ENCODE results near the gene MED19. TPM values are rescaled to one million over a fixed set of nuclear protein-coding genes. Genes with fewer than 3 reads are reported as not detected.

Gene MED19
- polyA plus RNA-seq, 3 donors: 7.1 to 11.3 (median 9.2) TPM

DNA sequence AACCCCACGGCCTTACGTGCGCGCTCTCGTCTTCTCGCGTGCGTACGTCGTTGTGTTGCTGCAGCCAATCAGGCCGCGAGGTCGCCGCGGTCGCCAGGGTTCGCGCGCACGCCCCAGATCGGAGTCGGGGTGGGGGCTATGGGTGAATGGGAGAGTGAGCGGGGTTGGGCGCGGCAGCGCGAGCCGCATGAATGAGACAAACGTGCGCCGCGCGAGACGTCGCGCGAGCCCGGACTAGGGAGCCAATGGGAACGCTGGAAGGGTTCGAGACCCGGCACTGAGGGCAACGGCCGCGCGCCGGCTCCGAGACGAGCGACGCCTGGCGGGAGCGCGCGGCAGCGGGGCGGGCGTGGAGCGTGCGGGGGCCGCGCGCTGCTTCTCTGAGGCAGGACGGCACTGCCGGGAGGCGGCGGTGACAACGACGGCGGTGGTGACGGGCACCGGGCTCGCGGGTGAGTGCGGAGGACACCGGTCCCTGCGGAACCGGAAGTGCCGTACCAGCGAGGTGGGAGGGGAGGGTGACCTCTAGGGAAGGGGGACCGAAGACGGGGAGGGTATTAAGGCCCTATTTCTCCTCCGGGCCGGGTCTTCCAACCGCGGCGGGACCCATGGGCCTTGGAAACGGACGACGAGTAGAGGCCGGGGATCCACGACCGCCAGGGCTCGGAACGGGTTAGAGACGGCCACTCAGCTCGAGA lies 44.1 kb downstream of the MED19 start, which contains the start of gene ZDHHC5:
TSS of gene ZDHHC5 (plus strand) at position 379 of the 698 bp plus-strand sequence. CDS start 4,977 bp downstream, outside the sequence.
- H3K27me3 Mint-ChIP-seq (ENCODE audit: low read depth in 3 of 3): no peaks in the 10 kb centered on the region
- Histone ChIP-seq H3K4me2 (replicated peaks; ENCODE audit: extremely low read depth, low read length, poor library complexity, severe bottlenecking) (peak within 1 kb of the TSS; percentile 90), H3K4me1 (ENCODE audit: control insufficient read depth in 1 of 2, insufficient read depth in 2 of 2, low read length in 2 of 2) (peaks cover 22 to 28% of the 10 kb centered on the region in 2 donors), H3K27me3 (ENCODE audit: control insufficient read depth in 2 of 2, insufficient read depth in 2 of 2, low read length in 2 of 2) (no peaks in the 10 kb centered on the region), H4K20me1 (ENCODE audit: insufficient read depth, low read length) (peaks cover 46% of the 10 kb centered on the region), H3K9me3 (replicated peaks in 1 of 2; ENCODE audit: control insufficient read depth in 1 of 2, insufficient read depth in 1 of 2, low read length in 2 of 2) (no peaks in the 10 kb centered on the region), H3K4me3 (replicated peaks in 1 of 3; ENCODE audit: low read depth in 2 of 3, low read length in 3 of 3) (peak within 1 kb of the TSS; percentile 74 to 99 (median 90)), H3K36me3 (replicated peaks in 1 of 2; ENCODE audit: control insufficient read depth in 1 of 2, insufficient read depth in 2 of 2, low read length in 2 of 2) (peaks cover 15 to 21% of the 10 kb centered on the region in 2 donors), H3K27ac (ENCODE audit: low read depth in 1 of 2, low read length in 2 of 2) (peak within 1 kb of the TSS; percentile 98 to 99), H3K79me2 (ENCODE audit: insufficient read depth, low read length) (peaks cover 49% of the 10 kb centered on the region), H2AFZ (ENCODE audit: insufficient read depth, low read depth, low read length, poor library complexity, severe bottlenecking) (peak within 1 kb of the TSS; percentile 96), H3K9ac (ENCODE audit: insufficient read depth, low read length, poor library complexity, severe bottlenecking) (peak within 1 kb of the TSS; percentile 99)
- H3K27ac Mint-ChIP-seq: peak within 1 kb of the TSS; percentile 99 to 100 (median 100)
- peaks cover 0 to 2% (median 0%) of the 10 kb centered on the region in 7 donors for H3K9me3 Mint-ChIP-seq
- under 1% methylated on average over 93 of the region's 96 CpGs for WGBS (ENCODE audit: insufficient coverage)
- H3K36me3 Mint-ChIP-seq: peaks cover 16 to 18% of the 10 kb centered on the region in 2 donors
- TF ChIP-seq, protein P1, sequence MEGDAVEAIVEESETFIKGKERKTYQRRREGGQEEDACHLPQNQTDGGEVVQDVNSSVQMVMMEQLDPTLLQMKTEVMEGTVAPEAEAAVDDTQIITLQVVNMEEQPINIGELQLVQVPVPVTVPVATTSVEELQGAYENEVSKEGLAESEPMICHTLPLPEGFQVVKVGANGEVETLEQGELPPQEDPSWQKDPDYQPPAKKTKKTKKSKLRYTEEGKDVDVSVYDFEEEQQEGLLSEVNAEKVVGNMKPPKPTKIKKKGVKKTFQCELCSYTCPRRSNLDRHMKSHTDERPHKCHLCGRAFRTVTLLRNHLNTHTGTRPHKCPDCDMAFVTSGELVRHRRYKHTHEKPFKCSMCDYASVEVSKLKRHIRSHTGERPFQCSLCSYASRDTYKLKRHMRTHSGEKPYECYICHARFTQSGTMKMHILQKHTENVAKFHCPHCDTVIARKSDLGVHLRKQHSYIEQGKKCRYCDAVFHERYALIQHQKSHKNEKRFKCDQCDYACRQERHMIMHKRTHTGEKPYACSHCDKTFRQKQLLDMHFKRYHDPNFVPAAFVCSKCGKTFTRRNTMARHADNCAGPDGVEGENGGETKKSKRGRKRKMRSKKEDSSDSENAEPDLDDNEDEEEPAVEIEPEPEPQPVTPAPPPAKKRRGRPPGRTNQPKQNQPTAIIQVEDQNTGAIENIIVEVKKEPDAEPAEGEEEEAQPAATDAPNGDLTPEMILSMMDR (IDR thresholded peaks at IDR 0.05): peak; percentile 53
- intact Hi-C loops (cut with micrococcal nuclease): loop anchor here (1.0 to 10.0 kb wide), 6 partner anchors 11 to 907 kb away; partner anchors contain the start of genes MED19 (in 2 of the 2), TMX2 (in 2 of the 2), CLP1 (in 1 of the 2) and LPXN (in 1 of the 2)
- peak within 1 kb of the TSS; percentile 96 to 97 for H3K4me3 Mint-ChIP-seq
- peak; percentile 95 to 100 (median 100) for DNase-seq
- peaks cover 28% of the 10 kb centered on the region for H3K4me1 Mint-ChIP-seq

GRCh38 chr11:57667117-57667735 lies 44.8 kb downstream of the MED19 start:
- Mint-ChIP-seq H3K36me3 (peaks cover 16 to 18% of the 10 kb centered on the region in 2 donors), H3K9me3 (peaks cover 0 to 2% (median 0%) of the 10 kb centered on the region in 7 donors), H3K4me1 (peaks cover 28% of the 10 kb centered on the region), H3K4me3 (peak overlapping the region; percentile 96 to 97), H3K27ac (peak overlapping the region; percentile 99 to 100 (median 100)), H3K27me3 (ENCODE audit: low read depth in 3 of 3) (no peaks in the 10 kb centered on the region)
- intact Hi-C loops (cut with micrococcal nuclease): loop anchor here (1.0 to 10.0 kb wide), 6 partner anchors 10 to 908 kb away; partner anchors contain the start of genes CLP1 (in 1 of the 2), LPXN (in 1 of the 2), MED19 (in 1 of the 2) and TMX2 (in 1 of the 2)
- H3K9me3 ChIP-seq (replicated peaks in 1 of 2; ENCODE audit: control insufficient read depth in 1 of 2, insufficient read depth in 1 of 2, low read length in 2 of 2): no peaks in the 10 kb centered on the region
- H3K36me3 ChIP-seq (replicated peaks in 1 of 2; ENCODE audit: control insufficient read depth in 1 of 2, insufficient read depth in 2 of 2, low read length in 2 of 2): peaks cover 15 to 21% of the 10 kb centered on the region in 2 donors
- peaks cover 42% of the 10 kb centered on the region for H3K79me2 ChIP-seq (ENCODE audit: insufficient read depth, low read length)
- DNase-seq: peak; percentile 98 to 99 (median 98)
- peak overlapping the region; percentile 74 to 99 (median 90) for H3K4me3 ChIP-seq (replicated peaks in 1 of 3; ENCODE audit: low read depth in 2 of 3, low read length in 3 of 3)
- peak overlapping the region; percentile 99 for H3K9ac ChIP-seq (ENCODE audit: insufficient read depth, low read length, poor library complexity, severe bottlenecking)
- H3K4me1 ChIP-seq (ENCODE audit: control insufficient read depth in 1 of 2, insufficient read depth in 2 of 2, low read length in 2 of 2): peaks cover 22 to 28% of the 10 kb centered on the region in 2 donors
- TF ChIP-seq, protein P1 (IDR thresholded peaks at IDR 0.05): no peak
- H2AFZ ChIP-seq (ENCODE audit: insufficient read depth, low read depth, low read length, poor library complexity, severe bottlenecking): peak overlapping the region; percentile 96
- WGBS (ENCODE audit: insufficient coverage): 0% methylated on average over 14 of the region's 29 CpGs
- H3K27ac ChIP-seq (ENCODE audit: low read depth in 1 of 2, low read length in 2 of 2): peak overlapping the region; percentile 98 to 99
- no peaks in the 10 kb centered on the region for H3K27me3 ChIP-seq (ENCODE audit: control insufficient read depth in 2 of 2, insufficient read depth in 2 of 2, low read length in 2 of 2)
- H4K20me1 ChIP-seq (ENCODE audit: insufficient read depth, low read length): peaks cover 39% of the 10 kb centered on the region
- peak overlapping the region; percentile 90 for H3K4me2 ChIP-seq (replicated peaks; ENCODE audit: extremely low read depth, low read length, poor library complexity, severe bottlenecking)

Measured in CD14-positive monocyte (primary cell).